Endothelial cell of umbilical vein (primary cell): ENCODE results near the gene SPRYD3. TPM values are rescaled to one million over a fixed set of nuclear protein-coding genes. Genes with fewer than 3 reads are reported as not detected.
"Not testable (repeated sequence)": the region's sequence is repeated elsewhere in the genome, so short reads cannot be mapped to it uniquely, and the experiment has no call there.

ENCODE experiments used
- BruUV-seq: library from RNA; stranded (reverse); fragments of 400-500 nt; replicated peaks from 2 replicates; lab custom pipeline; 2021; lab: Mats Ljungman, UMichigan
- CTCF ChIA-PET: fragments of 300-600, 350-600 bp; sonication (Branson Sonifier 250); formaldehyde crosslinking; loops from one replicate; lab custom pipeline; 2021; ENCODE audit warnings: antibody characterized with exemption, inconsistent platforms; lab: Charles Lee
- POLR2A ChIA-PET: fragments of 300-600, 350-600 bp; sonication (Branson Sonifier 250); formaldehyde crosslinking; loops from one replicate; lab custom pipeline; 2021; ENCODE audit warnings: antibody characterized with exemption, inconsistent platforms; lab: Charles Lee
- DNase-seq: peaks from one replicate; pipeline ENCODE4 v3.0.0-alpha.2; 2011; ENCODE audit warnings: low read depth, low spot score
- FAIRE-seq: peaks from 2 replicates; lab custom pipeline; 2011; peaks lifted over from hg19 to GRCh38; lab: Jason Lieb, UNC
- H2AFZ ChIP-seq: 2 replicates; pipeline ENCODE4 v1.6.0; 2012; ENCODE audit warnings: low read depth, low read length, control low read depth, inconsistent platforms
- H3K27ac ChIP-seq: 2 replicates; pipeline ENCODE4 v1.5.1; 2011; ENCODE audit warnings: low read depth, mild to moderate bottlenecking, control low read depth, low read length, moderate library complexity; ENCODE audit not compliant: insufficient read depth
- H3K27me3 ChIP-seq, 2 experiments: 2 replicates each; pipeline versions ENCODE4 v1.6.0 to v1.6.1; 2011; ENCODE audit warnings: low read length in 2 of 2, mixed read lengths in 1 of 2; ENCODE audit not compliant: control insufficient read depth in 2 of 2, insufficient read depth in 2 of 2
- H3K36me3 ChIP-seq, 2 experiments: 2 replicates in 1 of 2; 3 replicates in 1 of 2; pipeline ENCODE4 v1.5.1; 2011; ENCODE audit warnings: low read length in 2 of 2, mild to moderate bottlenecking in 1 of 2, moderate library complexity in 1 of 2; ENCODE audit not compliant: control insufficient read depth in 2 of 2, insufficient read depth in 2 of 2; ENCODE audit errors: extremely low read depth in 1 of 2
- H3K4me1 ChIP-seq: 3 replicates; pipeline ENCODE4 v1.5.1; 2011; ENCODE audit warnings: mild to moderate bottlenecking, low read length; ENCODE audit not compliant: control insufficient read depth, insufficient read depth; ENCODE audit errors: extremely low read depth
- H3K4me2 ChIP-seq: 2 replicates; pipeline ENCODE4 v1.6.1; 2011; ENCODE audit warnings: low read length, control low read depth, mixed read lengths; ENCODE audit not compliant: insufficient read depth
- H3K4me3 ChIP-seq, 3 experiments: fragments of 200-600 bp in 1 of 3; sonication (generic), shearing (Covaris generic) in 1 of 3; replicated peaks in 1 of 3; 2 replicates each; pipeline ENCODE4 v1.5.1; 2011 to 2016; ENCODE audit warnings: control low read depth in 3 of 3, low read length in 3 of 3, mild to moderate bottlenecking in 2 of 3, inconsistent platforms in 1 of 3, low read depth in 1 of 3, moderate library complexity in 1 of 3; ENCODE audit not compliant: insufficient read depth in 1 of 3
- H3K79me2 ChIP-seq: 2 replicates; pipeline ENCODE4 v1.6.0; 2012; ENCODE audit warnings: low read length, inconsistent platforms; ENCODE audit not compliant: control insufficient read depth, insufficient read depth
- H3K9ac ChIP-seq: replicated peaks from 2 replicates; pipeline ENCODE3; 2011; ENCODE audit warnings: low read length, control low read depth; ENCODE audit not compliant: insufficient read depth; ENCODE audit errors: extremely low read depth
- H3K9me1 ChIP-seq: replicated peaks from 3 replicates; pipeline ENCODE4 v1.6.0; 2011; ENCODE audit warnings: mild to moderate bottlenecking, low read length; ENCODE audit not compliant: control insufficient read depth, insufficient read depth; ENCODE audit errors: extremely low read depth
- H3K9me3 ChIP-seq: replicated peaks from 2 replicates; pipeline ENCODE4 v1.5.1; 2012; ENCODE audit warnings: low read length, inconsistent platforms; ENCODE audit not compliant: control insufficient read depth, insufficient read depth
- H4K20me1 ChIP-seq: replicated peaks from 2 replicates; pipeline ENCODE3; 2011; ENCODE audit warnings: mild to moderate bottlenecking, low read length; ENCODE audit not compliant: control insufficient read depth, insufficient read depth; ENCODE audit errors: extremely low read depth
- CTCF ChIP-seq, 2 donors: IDR thresholded peaks; 1 replicate in 1 of 2; 2 replicates in 1 of 2; pipeline ENCODE4 v1.5.1; 2011; ENCODE audit warnings: low read length in 2 of 2, mild to moderate bottlenecking in 2 of 2, moderate library complexity in 2 of 2, control low read depth in 1 of 2, inconsistent platforms in 1 of 2, low read depth in 1 of 2; ENCODE audit not compliant: insufficient read depth in 1 of 2; ENCODE audit errors: extremely low read depth in 1 of 2
- EZH2 ChIP-seq: IDR thresholded peaks from 2 replicates; pipeline ENCODE4 v1.6.1; 2012; ENCODE audit warnings: borderline replicate concordance, low read depth, mild to moderate bottlenecking, moderate library complexity, low read length, inconsistent platforms; ENCODE audit not compliant: severe bottlenecking
- FOS ChIP-seq: IDR thresholded peaks from 2 replicates; pipeline ENCODE4 v1.6.1; 2011; ENCODE audit warnings: mild to moderate bottlenecking, low read length, moderate library complexity, borderline replicate concordance; ENCODE audit not compliant: insufficient read depth
- GATA2 ChIP-seq: IDR thresholded peaks from 2 replicates; pipeline ENCODE4 v1.7.0; 2011; ENCODE audit warnings: low read depth, mild to moderate bottlenecking, moderate library complexity, mixed read lengths, low read length; ENCODE audit not compliant: insufficient read length, insufficient read depth
- JUN ChIP-seq: IDR thresholded peaks from 2 replicates; pipeline ENCODE4 v1.6.1; 2011; ENCODE audit warnings: borderline replicate concordance, low read depth; ENCODE audit not compliant: insufficient read length, insufficient read depth
- MAX ChIP-seq: IDR thresholded peaks from 2 replicates; pipeline ENCODE4 v1.6.1; 2011; ENCODE audit not compliant: insufficient read depth, insufficient read length
- MYC ChIP-seq: IDR thresholded peaks from one replicate; pipeline ENCODE4 v1.6.1; 2011; ENCODE audit warnings: mild to moderate bottlenecking, low read depth, low read length
- POLR2A ChIP-seq: IDR thresholded peaks from 2 replicates; pipeline ENCODE4 v1.6.1; 2012; ENCODE audit warnings: low read depth, mild to moderate bottlenecking, control low read depth, low read length
- POLR2AphosphoS5 ChIP-seq: IDR thresholded peaks from 2 replicates; pipeline ENCODE4 v1.6.1; 2012; ENCODE audit warnings: low read depth, mild to moderate bottlenecking, control low read depth, low read length, moderate library complexity; ENCODE audit not compliant: insufficient read depth
- dilution Hi-C: fragments of 300-500 bp; cut with MboI; formaldehyde crosslinking; loops from one replicate; pipeline ENCODE4 v1.15.0; 2019; ENCODE audit warnings: low sequenced_read_pairs; ENCODE audit not compliant: extremely low pct_ligation_motif_present
- intact Hi-C: fragments of 100-400 bp; cut with micrococcal nuclease; formaldehyde crosslinking; loops from one replicate; pipeline ENCODE4 v1.10.0; 2022
- polyA plus RNA-seq, 4 experiments: library from polyadenylated mRNA; depleted of rRNA in 3 of 4; stranded (reverse) in 3 of 4; unstranded in 1 of 4; fragments of >200 nt; gene quantifications; 2 replicates each; pipeline versions ENCODE4 v1.2.1 to v1.2.3, GENCODE V29; 2011 to 2012; ENCODE audit warnings: missing spikeins in 1 of 4
- total RNA-seq: library from RNA; stranded (reverse); gene quantifications from 2 replicates; pipeline ENCODE4 v1.2.3, GENCODE V29; 2021

The SPRYD3 gene
- total and polyA plus RNA-seq, 2 donors (not counting 3 experiments of a cell fraction or from before 2014, with no cell fraction given) = 38.6 to 39.2 TPM

GRCh38 chr12:53031616-53032015 lies 47.6 kb downstream of the SPRYD3 start:
- Histone ChIP-seq H4K20me1 (no peaks in the 10 kb centered on the region), H3K4me1 (peaks cover 5% of the 10 kb centered on the region), H3K36me3 (peaks cover 30 to 41% of the 10 kb centered on the region in 2 experiments), H3K4me2 (no peak overlapping the region), H3K79me2 (peaks cover 13% of the 10 kb centered on the region), H3K9me1 (no peaks in the 10 kb centered on the region), H3K27ac (no peak overlapping the region), H3K4me3 (no peak overlapping the region), H2AFZ (no peak overlapping the region), H3K27me3 (no peaks in the 10 kb centered on the region), H3K9ac (no peak overlapping the region), H3K9me3 (no peaks in the 10 kb centered on the region)
- POLR2A ChIA-PET = no interaction called here
- CTCF ChIA-PET = interaction anchor here (0.6 to 0.8 kb wide), 2 partner anchors 40 to 67 kb away, joined by 3 to 5 read pairs; no protein-coding TSS in a partner anchor
- dilution Hi-C loops = no loop called here
- no peak for FAIRE-seq
- no peak for DNase-seq
- TF ChIP-seq POLR2AphosphoS5 = no peak
- no peak for TF ChIP-seq CTCF (IDR thresholded peaks at IDR 0.05; ENCODE audit: extremely low read depth in 1 of 2, insufficient read depth in 1 of 2, low read depth in 1 of 2, low read length in 2 of 2)
- no peak for TF ChIP-seq FOS
- TF ChIP-seq JUN = no peak
- no peak for TF ChIP-seq MYC
- no peak for TF ChIP-seq EZH2
- no peak for TF ChIP-seq MAX
- TF ChIP-seq POLR2A = no peak
- TF ChIP-seq GATA2 = no peak
- intact Hi-C loops = no loop called here
- BruUV-seq = no TSS peak

- H3K27ac ChIP-seq, H3K9me3 ChIP-seq, H2AFZ ChIP-seq, FAIRE-seq, intact Hi-C loops, H3K27me3 ChIP-seq, H3K4me3 ChIP-seq, DNase-seq, H4K20me1 ChIP-seq, H3K4me2 ChIP-seq, POLR2A ChIA-PET, H3K9ac ChIP-seq, H3K4me1 ChIP-seq, dilution Hi-C loops, H3K9me1 ChIP-seq, BruUV-seq: not testable (repeated sequence)
- Histone ChIP-seq H3K79me2 (peaks cover 18% of the 10 kb centered on the region), H3K36me3 (peaks cover 32 to 33% of the 10 kb centered on the region in 2 experiments)
- CTCF ChIA-PET = interaction anchor here (2.5 kb wide), 1 partner anchor 11 kb away, joined by 16 read pairs; no protein-coding TSS in a partner anchor
Observed at GRCh38 chr12:53027014-53027413, 52.2 kb downstream of the SPRYD3 start.
